ENCODE measurements around the gene LTA. TPM values are rescaled to one million over a fixed set of nuclear protein-coding genes. Genes with fewer than 3 reads are reported as not detected.

The LTA gene
- total RNA-seq, 1 donor from 2014 or later: not detected

DNA sequence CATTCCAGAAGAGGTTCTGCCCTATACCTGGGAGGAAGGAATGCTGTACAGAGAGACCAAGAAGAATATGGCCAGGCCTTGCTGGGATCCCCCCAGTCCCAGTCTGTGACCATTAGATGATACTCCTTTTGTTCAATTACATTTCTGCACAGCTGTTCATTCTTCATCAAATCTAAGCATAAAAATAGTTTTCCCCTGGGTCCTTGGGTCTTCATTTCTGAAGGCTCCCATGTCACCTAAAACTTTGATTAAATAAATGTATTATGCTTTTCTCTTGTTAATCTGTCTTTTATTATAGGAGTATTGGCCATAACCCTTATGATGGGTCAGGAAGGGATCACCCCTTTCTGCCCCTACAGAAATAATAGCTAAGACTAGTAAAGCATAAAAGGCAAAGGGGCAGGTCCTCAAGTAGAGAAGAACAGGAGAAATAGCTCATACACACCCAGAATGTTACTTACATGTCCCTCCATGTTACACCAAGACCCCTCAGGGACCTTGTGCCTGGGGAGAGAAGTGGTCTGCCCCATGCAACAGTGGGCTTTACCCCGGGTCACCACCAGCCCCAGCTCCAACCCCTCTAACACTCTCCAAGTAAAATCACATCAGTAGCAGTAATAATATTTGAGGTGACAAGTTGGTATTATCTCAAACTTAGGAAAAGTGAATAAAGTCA is 2.1 kb upstream of the LTA start:
- no peak for DNase-seq (ENCODE audit: low spot score)

DNA sequence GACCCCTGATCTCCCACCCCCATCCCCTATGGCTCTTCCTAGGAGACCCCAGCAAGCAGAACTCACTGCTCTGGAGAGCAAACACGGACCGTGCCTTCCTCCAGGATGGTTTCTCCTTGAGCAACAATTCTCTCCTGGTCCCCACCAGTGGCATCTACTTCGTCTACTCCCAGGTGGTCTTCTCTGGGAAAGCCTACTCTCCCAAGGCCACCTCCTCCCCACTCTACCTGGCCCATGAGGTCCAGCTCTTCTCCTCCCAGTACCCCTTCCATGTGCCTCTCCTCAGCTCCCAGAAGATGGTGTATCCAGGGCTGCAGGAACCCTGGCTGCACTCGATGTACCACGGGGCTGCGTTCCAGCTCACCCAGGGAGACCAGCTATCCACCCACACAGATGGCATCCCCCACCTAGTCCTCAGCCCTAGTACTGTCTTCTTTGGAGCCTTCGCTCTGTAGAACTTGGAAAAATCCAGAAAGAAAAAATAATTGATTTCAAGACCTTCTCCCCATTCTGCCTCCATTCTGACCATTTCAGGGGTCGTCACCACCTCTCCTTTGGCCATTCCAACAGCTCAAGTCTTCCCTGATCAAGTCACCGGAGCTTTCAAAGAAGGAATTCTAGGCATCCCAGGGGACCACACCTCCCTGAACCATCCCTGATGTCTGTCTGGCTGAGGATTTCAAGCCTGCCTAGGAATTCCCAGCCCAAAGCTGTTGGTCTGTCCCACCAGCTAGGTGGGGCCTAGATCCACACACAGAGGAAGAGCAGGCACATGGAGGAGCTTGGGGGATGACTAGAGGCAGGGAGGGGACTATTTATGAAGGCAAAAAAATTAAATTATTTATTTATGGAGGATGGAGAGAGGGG is 1.4 kb downstream of the LTA start:
- DNase-seq (ENCODE audit: low spot score): no peak

DNA sequence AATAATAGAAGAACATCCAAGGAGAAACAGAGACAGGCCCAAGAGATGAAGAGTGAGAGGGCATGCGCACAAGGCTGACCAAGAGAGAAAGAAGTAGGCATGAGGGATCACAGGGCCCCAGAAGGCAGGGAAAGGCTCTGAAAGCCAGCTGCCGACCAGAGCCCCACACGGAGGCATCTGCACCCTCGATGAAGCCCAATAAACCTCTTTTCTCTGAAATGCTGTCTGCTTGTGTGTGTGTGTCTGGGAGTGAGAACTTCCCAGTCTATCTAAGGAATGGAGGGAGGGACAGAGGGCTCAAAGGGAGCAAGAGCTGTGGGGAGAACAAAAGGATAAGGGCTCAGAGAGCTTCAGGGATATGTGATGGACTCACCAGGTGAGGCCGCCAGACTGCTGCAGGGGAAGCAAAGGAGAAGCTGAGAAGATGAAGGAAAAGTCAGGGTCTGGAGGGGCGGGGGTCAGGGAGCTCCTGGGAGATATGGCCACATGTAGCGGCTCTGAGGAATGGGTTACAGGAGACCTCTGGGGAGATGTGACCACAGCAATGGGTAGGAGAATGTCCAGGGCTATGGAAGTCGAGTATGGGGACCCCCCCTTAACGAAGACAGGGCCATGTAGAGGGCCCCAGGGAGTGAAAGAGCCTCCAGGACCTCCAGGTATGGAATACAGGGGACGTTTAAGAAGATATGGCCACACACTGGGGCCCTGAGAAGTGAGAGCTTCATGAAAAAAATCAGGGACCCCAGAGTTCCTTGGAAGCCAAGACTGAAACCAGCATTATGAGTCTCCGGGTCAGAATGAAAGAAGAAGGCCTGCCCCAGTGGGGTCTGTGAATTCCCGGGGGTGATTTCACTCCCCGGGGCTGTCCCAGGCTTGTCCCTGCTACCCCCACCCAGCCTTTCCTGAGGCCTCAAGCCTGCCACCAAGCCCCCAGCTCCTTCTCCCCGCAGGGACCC is 2.3 kb downstream of the LTA start:
- DNase-seq (ENCODE audit: low spot score): no peak

DNA sequence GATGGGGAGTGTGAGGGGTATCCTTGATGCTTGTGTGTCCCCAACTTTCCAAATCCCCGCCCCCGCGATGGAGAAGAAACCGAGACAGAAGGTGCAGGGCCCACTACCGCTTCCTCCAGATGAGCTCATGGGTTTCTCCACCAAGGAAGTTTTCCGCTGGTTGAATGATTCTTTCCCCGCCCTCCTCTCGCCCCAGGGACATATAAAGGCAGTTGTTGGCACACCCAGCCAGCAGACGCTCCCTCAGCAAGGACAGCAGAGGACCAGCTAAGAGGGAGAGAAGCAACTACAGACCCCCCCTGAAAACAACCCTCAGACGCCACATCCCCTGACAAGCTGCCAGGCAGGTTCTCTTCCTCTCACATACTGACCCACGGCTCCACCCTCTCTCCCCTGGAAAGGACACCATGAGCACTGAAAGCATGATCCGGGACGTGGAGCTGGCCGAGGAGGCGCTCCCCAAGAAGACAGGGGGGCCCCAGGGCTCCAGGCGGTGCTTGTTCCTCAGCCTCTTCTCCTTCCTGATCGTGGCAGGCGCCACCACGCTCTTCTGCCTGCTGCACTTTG is 3.3 kb downstream of the LTA start, which contains the start of gene TNF:
TNF (plus strand) TSS at position 231 of the 567 bp plus-strand sequence; CDS start at position 408, 177 bp downstream.
- peak; percentile 65 for DNase-seq (ENCODE audit: low spot score)

DNA sequence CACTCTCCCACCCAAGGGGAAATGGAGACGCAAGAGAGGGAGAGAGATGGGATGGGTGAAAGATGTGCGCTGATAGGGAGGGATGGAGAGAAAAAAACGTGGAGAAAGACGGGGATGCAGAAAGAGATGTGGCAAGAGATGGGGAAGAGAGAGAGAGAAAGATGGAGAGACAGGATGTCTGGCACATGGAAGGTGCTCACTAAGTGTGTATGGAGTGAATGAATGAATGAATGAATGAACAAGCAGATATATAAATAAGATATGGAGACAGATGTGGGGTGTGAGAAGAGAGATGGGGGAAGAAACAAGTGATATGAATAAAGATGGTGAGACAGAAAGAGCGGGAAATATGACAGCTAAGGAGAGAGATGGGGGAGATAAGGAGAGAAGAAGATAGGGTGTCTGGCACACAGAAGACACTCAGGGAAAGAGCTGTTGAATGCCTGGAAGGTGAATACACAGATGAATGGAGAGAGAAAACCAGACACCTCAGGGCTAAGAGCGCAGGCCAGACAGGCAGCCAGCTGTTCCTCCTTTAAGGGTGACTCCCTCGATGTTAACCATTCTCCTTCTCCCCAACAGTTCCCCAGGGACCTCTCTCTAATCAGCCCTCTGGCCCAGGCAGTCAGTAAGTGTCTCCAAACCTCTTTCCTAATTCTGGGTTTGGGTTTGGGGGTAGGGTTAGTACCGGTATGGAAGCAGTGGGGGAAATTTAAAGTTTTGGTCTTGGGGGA is 4.0 kb downstream of the LTA start:
- DNase-seq (ENCODE audit: low spot score): no peak

DNA sequence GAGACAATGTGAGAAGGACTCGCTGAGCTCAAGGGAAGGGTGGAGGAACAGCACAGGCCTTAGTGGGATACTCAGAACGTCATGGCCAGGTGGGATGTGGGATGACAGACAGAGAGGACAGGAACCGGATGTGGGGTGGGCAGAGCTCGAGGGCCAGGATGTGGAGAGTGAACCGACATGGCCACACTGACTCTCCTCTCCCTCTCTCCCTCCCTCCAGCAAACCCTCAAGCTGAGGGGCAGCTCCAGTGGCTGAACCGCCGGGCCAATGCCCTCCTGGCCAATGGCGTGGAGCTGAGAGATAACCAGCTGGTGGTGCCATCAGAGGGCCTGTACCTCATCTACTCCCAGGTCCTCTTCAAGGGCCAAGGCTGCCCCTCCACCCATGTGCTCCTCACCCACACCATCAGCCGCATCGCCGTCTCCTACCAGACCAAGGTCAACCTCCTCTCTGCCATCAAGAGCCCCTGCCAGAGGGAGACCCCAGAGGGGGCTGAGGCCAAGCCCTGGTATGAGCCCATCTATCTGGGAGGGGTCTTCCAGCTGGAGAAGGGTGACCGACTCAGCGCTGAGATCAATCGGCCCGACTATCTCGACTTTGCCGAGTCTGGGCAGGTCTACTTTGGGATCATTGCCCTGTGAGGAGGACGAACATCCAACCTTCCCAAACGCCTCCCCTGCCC is 4.9 kb downstream of the LTA start:
- no peak for DNase-seq (ENCODE audit: low spot score)

DNA sequence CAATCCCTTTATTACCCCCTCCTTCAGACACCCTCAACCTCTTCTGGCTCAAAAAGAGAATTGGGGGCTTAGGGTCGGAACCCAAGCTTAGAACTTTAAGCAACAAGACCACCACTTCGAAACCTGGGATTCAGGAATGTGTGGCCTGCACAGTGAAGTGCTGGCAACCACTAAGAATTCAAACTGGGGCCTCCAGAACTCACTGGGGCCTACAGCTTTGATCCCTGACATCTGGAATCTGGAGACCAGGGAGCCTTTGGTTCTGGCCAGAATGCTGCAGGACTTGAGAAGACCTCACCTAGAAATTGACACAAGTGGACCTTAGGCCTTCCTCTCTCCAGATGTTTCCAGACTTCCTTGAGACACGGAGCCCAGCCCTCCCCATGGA is 5.5 kb downstream of the LTA start:
- DNase-seq (ENCODE audit: low spot score): no peak

DNA sequence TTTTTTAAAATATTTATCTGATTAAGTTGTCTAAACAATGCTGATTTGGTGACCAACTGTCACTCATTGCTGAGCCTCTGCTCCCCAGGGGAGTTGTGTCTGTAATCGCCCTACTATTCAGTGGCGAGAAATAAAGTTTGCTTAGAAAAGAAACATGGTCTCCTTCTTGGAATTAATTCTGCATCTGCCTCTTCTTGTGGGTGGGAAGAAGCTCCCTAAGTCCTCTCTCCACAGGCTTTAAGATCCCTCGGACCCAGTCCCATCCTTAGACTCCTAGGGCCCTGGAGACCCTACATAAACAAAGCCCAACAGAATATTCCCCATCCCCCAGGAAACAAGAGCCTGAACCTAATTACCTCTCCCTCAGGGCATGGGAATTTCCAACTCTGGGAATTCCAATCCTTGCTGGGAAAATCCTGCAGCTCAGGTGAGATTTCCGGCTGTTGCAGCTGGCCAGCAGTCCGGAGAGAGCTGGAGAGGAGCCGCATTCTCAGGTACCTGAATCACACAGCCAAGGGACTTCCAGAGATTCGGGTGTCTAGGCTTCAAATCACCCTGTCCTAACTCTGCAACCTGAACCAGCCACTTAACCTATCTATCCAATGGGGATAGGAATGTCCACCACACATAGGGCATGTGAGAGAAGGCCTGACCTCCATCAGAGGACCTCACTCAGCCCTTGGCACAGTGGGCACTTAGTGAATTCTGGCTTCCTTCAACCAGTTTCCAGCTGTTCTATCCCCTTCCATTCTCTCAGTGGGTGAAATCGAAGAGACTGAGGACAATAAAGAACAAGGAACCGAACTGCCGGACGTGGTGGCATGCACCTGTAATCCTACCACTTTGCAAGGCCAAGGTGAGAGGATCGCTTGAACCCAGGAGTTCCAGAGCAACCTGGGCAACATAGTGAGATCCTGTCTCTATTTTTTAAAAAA is 6.4 kb downstream of the LTA start:
- DNase-seq (ENCODE audit: low spot score): no peak

DNA sequence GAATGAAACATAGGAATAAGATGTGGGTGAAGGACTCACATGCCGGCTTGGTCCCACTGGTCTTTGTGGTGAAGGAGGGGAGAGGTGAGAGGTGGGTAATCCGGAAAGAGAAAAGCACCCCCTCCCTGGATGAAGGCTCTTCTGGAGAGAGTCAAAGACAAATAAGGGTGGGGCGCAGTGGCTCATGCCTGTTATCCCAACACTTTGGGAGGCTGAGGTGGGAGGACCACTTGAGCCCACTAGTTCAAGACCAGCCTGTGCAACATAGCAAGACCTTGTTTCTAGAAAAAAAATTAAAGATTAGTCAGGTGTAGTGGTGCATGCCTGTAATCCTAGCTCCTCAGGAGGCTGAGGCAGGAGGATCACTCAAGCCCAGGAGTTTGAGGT is 7.0 kb downstream of the LTA start:
- no peak for DNase-seq (ENCODE audit: low spot score)

DNA sequence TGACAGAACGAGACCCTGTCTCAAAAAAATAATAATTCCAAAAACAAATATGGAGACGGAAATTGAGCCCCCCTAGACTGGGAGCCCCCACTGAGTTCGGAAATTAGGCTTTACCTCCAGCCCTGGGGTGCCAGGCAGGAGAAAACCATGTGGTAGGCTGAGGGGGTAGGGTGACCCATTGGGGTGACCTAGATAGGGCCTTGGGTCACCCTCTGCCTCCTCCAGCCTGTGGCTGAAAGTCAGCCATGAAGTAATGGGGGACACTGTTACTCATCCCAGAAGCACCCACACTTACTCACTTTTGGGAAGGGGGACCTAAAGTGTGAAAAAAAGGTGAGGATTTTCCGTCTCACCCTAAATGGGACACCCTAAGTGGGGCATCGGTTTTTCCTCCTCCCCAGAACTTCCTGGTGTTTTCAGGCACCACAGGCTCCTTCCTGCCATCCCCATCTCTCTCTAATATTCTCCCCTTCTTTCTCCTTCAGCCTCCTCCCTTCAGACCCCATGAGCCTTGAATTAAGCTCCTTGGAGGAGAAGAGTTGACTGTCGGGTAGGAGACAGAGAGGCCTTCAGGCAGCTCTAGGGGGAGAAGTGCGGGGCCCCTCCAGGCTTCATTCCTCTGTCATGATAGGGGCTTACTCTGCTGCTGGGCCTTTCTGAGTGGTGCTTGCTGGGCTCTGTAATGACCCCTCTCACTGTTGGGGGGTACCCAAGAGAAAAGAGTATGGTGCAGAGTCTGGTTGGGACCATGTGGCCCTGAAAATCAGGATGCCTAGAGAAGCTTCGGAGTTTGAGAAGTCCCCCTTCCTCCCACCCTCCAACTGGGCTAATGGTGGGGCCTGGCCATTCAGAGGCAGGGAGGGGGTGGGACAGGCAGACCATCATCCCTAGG is 7.7 kb downstream of the LTA start:
- no peak for DNase-seq (ENCODE audit: low spot score)

DNA sequence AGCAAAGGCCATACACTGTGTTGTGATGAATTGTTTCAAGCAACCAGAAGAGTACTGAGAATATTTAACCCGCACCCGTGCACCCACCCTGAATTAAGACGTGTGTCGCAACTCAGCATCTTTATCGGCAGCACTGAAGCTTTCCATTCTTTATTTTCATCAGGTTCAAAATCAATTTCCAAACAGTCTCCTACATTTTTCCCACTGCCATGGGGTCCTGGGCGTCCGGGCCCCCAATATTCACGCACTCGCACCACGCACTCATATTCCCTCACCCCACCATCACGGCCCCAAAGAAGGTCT is 8.3 kb downstream of the LTA start:
- no peak for DNase-seq (ENCODE audit: low spot score)

DNA sequence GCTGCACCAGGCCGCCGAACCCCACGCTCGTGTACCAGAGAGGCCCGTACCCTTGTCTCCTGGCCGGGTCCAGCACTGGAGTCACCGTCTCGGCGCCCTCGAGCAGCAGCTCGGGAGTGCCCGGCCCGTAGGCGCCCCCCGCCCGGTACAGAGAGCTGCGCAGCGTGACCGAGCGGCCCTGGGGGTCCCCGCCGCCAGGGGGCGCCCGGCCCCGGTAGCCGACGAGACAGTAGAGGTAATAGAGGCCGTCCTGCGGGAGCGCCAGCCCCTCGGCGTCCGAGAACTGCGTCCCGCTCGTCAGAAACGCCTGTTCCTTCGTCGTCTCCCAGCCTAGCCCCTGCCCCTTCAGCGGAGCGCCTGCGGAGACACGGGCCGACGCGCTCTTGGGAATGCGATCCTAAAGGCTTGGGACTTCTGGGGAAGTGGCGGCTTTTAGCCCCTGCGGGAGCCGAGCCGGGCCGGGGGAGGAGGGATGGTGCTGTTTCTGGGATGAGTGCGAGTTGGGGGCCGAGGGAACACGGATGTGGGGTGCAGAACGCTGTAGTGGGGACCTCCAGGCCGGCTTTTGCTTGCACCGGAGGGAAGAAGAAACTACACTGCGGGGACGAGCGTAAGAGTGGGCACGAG is 8.8 kb downstream of the LTA start:
- DNase-seq (ENCODE audit: low spot score): peak; percentile 87

DNA sequence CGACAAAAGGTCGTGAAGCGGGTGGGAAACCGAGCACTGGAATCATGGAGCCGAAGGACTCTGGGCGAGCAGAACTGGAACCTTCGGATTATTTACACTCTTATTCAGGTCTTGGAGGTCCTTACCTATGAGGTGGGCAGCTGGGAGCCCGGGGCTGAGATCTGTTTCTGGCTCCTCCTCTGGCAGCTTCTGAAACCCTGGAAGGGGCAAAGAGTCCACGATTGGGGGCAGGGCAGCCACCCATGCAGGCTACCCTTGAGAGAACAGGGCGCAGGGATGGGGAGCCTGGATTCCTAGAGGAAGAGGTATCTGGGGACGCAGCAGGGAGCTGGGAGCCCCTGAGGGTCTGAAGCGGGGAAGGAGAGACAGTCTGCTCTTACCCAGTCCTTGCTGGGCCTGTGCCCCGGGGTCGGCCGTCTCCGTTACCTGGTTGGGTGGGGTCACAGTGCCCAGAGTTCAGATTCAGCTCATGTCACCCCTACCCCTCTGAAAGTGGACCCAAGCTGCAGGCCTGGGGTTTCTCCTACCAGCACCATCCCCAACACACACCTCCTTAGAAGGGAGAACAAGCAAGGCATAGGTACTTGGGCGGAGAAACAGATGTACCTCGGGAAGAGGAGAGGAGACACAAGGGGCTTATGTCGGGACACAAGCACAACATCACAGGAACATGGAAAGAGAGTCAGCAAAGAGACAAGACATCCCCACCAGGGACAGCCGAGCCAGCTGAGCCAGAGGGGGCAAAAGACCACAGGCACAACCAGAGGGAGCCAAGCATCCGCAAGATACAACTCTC is 9.5 kb downstream of the LTA start:
- no peak for DNase-seq (ENCODE audit: low spot score)

DNA sequence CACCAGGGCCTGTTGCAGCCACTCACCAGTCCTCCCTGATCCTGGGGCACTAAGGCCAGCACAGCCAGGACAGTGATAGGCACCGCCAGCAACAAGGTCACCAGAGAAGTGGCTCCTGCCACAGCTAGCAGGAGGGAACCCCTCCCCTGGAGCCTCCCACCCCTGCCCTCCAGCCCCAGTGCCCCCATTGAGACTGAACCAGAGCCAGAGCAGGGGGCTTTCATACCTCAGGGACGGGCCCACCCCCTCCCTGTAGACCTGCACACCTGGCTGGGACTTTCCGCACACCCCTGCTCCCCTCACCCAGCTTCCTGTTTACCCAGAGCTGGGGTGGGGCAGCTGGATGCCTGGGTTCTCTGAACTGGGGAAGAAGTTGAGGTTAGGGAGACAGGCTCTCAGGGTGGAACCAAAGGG is 10.1 kb downstream of the LTA start, which contains the start of gene LTB:
LTB (minus strand) TSS at position 195 of the 414 bp plus-strand sequence; CDS start at position 188, 7 bp downstream.
- DNase-seq (ENCODE audit: low spot score): no peak

DNA sequence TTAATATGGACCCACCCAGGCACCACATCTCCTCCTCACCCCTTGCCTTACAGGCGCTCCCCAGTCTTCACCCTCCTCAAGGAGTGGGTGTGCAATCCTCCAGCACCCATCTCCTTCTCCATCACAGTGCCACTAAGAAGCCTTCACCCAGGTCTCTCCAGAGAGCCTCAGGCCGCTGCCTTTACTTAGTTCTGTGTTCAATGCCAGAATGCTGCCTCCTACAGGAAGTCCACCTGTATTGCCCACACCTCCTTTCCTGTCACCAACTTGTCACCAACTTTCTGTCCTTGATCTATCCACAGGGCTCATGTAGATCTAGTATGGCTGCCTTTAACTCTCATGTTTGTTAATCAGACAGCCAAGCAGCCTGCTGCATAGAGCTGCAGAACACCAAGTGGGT is 13.4 kb downstream of the LTA start:
- DNase-seq (ENCODE audit: low spot score): no peak

DNA sequence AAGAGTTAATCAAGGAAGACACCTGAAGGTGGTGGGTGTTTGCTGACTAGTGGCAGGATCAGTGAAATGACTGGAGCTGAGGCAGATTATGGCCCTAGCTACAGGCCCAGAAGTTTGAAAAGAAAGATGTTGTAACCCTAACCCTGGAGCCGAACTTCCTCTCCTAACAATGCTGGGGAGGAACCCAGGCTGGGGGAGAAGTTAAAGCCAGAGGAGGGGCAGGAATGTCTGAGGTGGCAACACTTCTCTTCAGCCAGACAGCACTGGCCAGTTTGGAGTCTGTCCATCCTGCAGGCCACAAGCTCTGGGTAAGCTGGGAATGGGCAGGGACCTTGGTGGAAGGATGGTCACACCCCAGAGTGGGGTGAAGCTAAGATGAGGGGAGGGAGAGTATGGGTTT is 13.9 kb downstream of the LTA start, which contains the start of gene LST1:
LST1 (plus strand) TSS at position 270 of the 400 bp plus-strand sequence. CDS start 1,023 bp downstream, outside the sequence.
- DNase-seq (ENCODE audit: low spot score): no peak
